Sigmoid colon (tissue), 3 donors: ENCODE results near the gene POMP.

Source experiments
- POLR2A ChIP-seq, 2 donors: fragments of 450-650 bp; IDR thresholded peaks; one replicate each; pipeline ENCODE4 v1.6.1; 2016; ENCODE audit warnings: antibody characterized with exemption in 2 of 2, mild to moderate bottlenecking in 2 of 2, moderate library complexity in 2 of 2
- TF ChIP-seq, protein P1 (sequence below), 4 experiments: fragments of 450-650 bp in 3 of 4; fragments of 200-600 bp in 1 of 4; IDR thresholded peaks; one replicate each; pipeline ENCODE4 v1.5.1; 2016 to 2019; ENCODE audit warnings: antibody characterized with exemption in 4 of 4, mild to moderate bottlenecking in 3 of 4, moderate library complexity in 2 of 4

DNA sequence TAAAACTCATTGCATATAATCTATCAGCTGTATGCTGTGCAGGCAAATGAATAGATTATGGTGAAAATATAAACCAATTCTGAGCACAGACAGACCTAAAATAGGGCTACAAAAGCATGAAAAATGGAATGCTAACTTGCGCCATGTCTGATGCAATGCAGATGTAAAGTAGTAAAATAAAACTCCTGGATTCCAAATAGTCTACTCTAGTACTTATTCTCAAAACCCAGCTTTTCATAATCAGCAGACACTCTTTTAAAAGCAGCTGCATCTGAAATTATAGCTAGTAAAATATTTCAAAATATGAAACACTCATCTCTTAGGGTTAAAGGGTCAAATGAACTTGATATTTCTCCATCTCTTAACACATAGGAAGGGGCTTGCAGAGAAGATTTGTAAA lies 4.7 kb upstream of the POMP start:
- TF ChIP-seq, protein P1, sequence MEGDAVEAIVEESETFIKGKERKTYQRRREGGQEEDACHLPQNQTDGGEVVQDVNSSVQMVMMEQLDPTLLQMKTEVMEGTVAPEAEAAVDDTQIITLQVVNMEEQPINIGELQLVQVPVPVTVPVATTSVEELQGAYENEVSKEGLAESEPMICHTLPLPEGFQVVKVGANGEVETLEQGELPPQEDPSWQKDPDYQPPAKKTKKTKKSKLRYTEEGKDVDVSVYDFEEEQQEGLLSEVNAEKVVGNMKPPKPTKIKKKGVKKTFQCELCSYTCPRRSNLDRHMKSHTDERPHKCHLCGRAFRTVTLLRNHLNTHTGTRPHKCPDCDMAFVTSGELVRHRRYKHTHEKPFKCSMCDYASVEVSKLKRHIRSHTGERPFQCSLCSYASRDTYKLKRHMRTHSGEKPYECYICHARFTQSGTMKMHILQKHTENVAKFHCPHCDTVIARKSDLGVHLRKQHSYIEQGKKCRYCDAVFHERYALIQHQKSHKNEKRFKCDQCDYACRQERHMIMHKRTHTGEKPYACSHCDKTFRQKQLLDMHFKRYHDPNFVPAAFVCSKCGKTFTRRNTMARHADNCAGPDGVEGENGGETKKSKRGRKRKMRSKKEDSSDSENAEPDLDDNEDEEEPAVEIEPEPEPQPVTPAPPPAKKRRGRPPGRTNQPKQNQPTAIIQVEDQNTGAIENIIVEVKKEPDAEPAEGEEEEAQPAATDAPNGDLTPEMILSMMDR (IDR thresholded peaks at IDR 0.05): no peak
- TF ChIP-seq POLR2A (IDR thresholded peaks at IDR 0.05): no peak
